Neuronal stem cell (in vitro differentiated cells): ENCODE data around the gene KCNAB1.

ENCODE experiments used
- DNase-seq: peaks from one replicate; pipeline ENCODE4 v3.0.0-alpha.2; 2013; ENCODE audit warnings: low spot score
- H2AFZ ChIP-seq: one replicate; pipeline ENCODE4 v1.6.1; 2013; ENCODE audit warnings: mild to moderate bottlenecking, low read length, inconsistent platforms
- H2AK5ac ChIP-seq: 2 replicates; pipeline ENCODE4 v1.6.1; 2013; ENCODE audit warnings: low read depth, mild to moderate bottlenecking, inconsistent platforms, low read length, moderate library complexity, mixed read lengths
- H2BK120ac ChIP-seq: 2 replicates; pipeline ENCODE4 v1.6.1; 2013; ENCODE audit warnings: low read depth, mild to moderate bottlenecking, inconsistent platforms, low read length, moderate library complexity, mixed read lengths
- H2BK12ac ChIP-seq: one replicate; pipeline ENCODE4 v1.6.1; 2013; ENCODE audit warnings: low read length, inconsistent platforms
- H2BK15ac ChIP-seq: 2 replicates; pipeline ENCODE4 v1.6.1; 2013; ENCODE audit warnings: mild to moderate bottlenecking, low read length, inconsistent platforms, mixed read lengths
- H2BK5ac ChIP-seq: one replicate; pipeline ENCODE4 v1.6.1; 2013; ENCODE audit warnings: inconsistent platforms, mild to moderate bottlenecking, low read length, moderate library complexity
- H3K14ac ChIP-seq: one replicate; pipeline ENCODE4 v1.6.1; 2013; ENCODE audit warnings: low read length, inconsistent platforms
- H3K18ac ChIP-seq: 2 replicates; pipeline ENCODE4 v1.6.1; 2013; ENCODE audit warnings: low read length, inconsistent platforms
- H3K23ac ChIP-seq: 2 replicates; pipeline ENCODE4 v1.6.1; 2013; ENCODE audit warnings: low read depth, mild to moderate bottlenecking, mixed read lengths, low read length, inconsistent platforms; ENCODE audit not compliant: poor library complexity
- H3K27ac ChIP-seq: replicated peaks from 3 replicates; pipeline ENCODE4 v1.5.1; 2013; ENCODE audit warnings: low read length, inconsistent platforms
- H3K27me3 ChIP-seq, 3 experiments: 2 replicates each; pipeline ENCODE4 v1.6.1; 2013; ENCODE audit warnings: low read length in 3 of 3, mild to moderate bottlenecking in 2 of 3, inconsistent platforms in 1 of 3, low read depth in 1 of 3, mixed read lengths in 1 of 3, moderate library complexity in 1 of 3; ENCODE audit not compliant: control insufficient read depth in 3 of 3, insufficient read depth in 3 of 3
- H3K36me3 ChIP-seq, 2 donors: replicated peaks in 1 of 2; 2 replicates each; pipeline ENCODE4 v1.6.1; 2013; ENCODE audit warnings: low read length in 2 of 2; ENCODE audit not compliant: control insufficient read depth in 2 of 2, insufficient read depth in 2 of 2
- H3K4ac ChIP-seq: 2 replicates; pipeline ENCODE4 v1.6.1; 2013; ENCODE audit warnings: inconsistent platforms, mild to moderate bottlenecking, low read length, moderate library complexity
- H3K4me1 ChIP-seq, 2 donors: 1 replicate in 1 of 2; 2 replicates in 1 of 2; pipeline ENCODE4 v1.6.1; 2013; ENCODE audit warnings: low read length in 2 of 2, low read depth in 1 of 2; ENCODE audit not compliant: control insufficient read depth in 2 of 2, insufficient read depth in 1 of 2
- H3K4me2 ChIP-seq: one replicate; pipeline ENCODE4 v1.6.1; 2013; ENCODE audit warnings: mild to moderate bottlenecking, low read length, inconsistent platforms; ENCODE audit not compliant: insufficient read depth, poor library complexity, severe bottlenecking
- H3K4me3 ChIP-seq, 2 donors: 2 replicates each; pipeline ENCODE4 v1.5.1; 2013; ENCODE audit warnings: low read length in 2 of 2, mild to moderate bottlenecking in 2 of 2, inconsistent platforms in 1 of 2, moderate library complexity in 1 of 2
- H3K79me1 ChIP-seq: one replicate; pipeline ENCODE4 v1.6.1; 2013; ENCODE audit warnings: low read depth, mild to moderate bottlenecking, inconsistent platforms, low read length, moderate library complexity
- H3K9ac ChIP-seq: one replicate; pipeline ENCODE4 v1.6.1; 2013; ENCODE audit warnings: mild to moderate bottlenecking, low read depth, low read length, inconsistent platforms; ENCODE audit not compliant: poor library complexity
- H3K9me3 ChIP-seq, 2 donors: replicated peaks in 1 of 2; 2 replicates each; pipeline versions ENCODE3 to v1.6.1; 2013; ENCODE audit warnings: low read length in 2 of 2, mild to moderate bottlenecking in 2 of 2, inconsistent platforms in 1 of 2, low read depth in 1 of 2, mixed read lengths in 1 of 2, moderate library complexity in 1 of 2; ENCODE audit not compliant: control insufficient read depth in 2 of 2, insufficient read depth in 1 of 2
- H4K8ac ChIP-seq: one replicate; pipeline ENCODE4 v1.6.1; 2013; ENCODE audit warnings: low read depth, mild to moderate bottlenecking, inconsistent platforms, low read length, moderate library complexity
- H4K91ac ChIP-seq: one replicate; pipeline ENCODE4 v1.6.1; 2013; ENCODE audit warnings: low read length, low read depth, mild to moderate bottlenecking, inconsistent platforms; ENCODE audit not compliant: poor library complexity
- WGBS, 2 donors: extraction: QIAGEN DNeasy Blood & Tissue Kit; methylation state at CpG; one replicate each; pipeline ENCODE4 v1.1.7; 2013; ENCODE audit warnings: missing lambda C conversion rate in 2 of 2, mixed read lengths in 1 of 2; ENCODE audit not compliant: insufficient read length in 2 of 2, insufficient replicate concordance in 1 of 2; ENCODE audit errors: extremely low coverage in 2 of 2; 5-methylcytosine and 5-hydroxymethylcytosine counted together

KCNAB1 gene

DNA sequence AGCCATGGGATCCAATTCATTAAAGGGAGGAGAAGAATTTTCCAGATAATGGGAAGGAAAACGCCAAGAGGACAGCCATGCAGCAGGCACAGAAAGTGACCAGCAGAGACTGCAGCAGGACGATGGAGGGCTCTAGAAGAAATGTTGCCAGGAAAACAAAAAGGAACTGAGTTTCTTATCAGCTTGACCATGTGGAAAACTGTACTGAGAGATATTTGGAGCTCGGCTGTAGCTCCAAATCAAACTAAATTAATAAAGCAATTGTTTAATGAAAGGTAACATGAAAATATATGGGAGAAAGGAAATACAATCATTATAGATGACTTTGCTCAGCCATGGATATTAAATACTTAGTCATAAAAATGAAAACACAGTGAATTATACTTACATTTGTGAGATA, 370.8 kb downstream of the KCNAB1 start:
- no peak overlapping the region for H3K23ac ChIP-seq
- no peak overlapping the region for H2AK5ac ChIP-seq
- H3K4me3 ChIP-seq = no peak overlapping the region
- H4K8ac ChIP-seq = no peak overlapping the region
- H2BK5ac ChIP-seq = no peak overlapping the region
- no peak overlapping the region for H2BK12ac ChIP-seq
- DNase-seq = no peak
- WGBS, 2 donors = no CpG with 5 or more reads among the region's 3 CpGs
- no peaks in the 10 kb centered on the region for H3K4me1 ChIP-seq
- H3K36me3 ChIP-seq = no peaks in the 10 kb centered on the region
- H3K9ac ChIP-seq = no peak overlapping the region
- H2BK120ac ChIP-seq = no peak overlapping the region
- no peak overlapping the region for H2AFZ ChIP-seq
- peaks cover 0 to 4% (median 0%) of the 10 kb centered on the region in 3 experiments for H3K27me3 ChIP-seq
- H3K9me3 ChIP-seq = no peaks in the 10 kb centered on the region
- H3K18ac ChIP-seq = no peak overlapping the region
- no peak overlapping the region for H3K4me2 ChIP-seq
- no peak overlapping the region for H3K14ac ChIP-seq
- H3K27ac ChIP-seq = no peak overlapping the region
- no peak overlapping the region for H2BK15ac ChIP-seq
- no peak overlapping the region for H4K91ac ChIP-seq
- H3K79me1 ChIP-seq = no peaks in the 10 kb centered on the region
- no peak overlapping the region for H3K4ac ChIP-seq

- no peak overlapping the region for H2BK12ac ChIP-seq
- no peak overlapping the region for H2AK5ac ChIP-seq
- H2BK15ac ChIP-seq = no peak overlapping the region
- H2AFZ ChIP-seq = no peak overlapping the region
- no peaks in the 10 kb centered on the region for H3K4me1 ChIP-seq
- no peaks in the 10 kb centered on the region for H3K9me3 ChIP-seq
- H3K9ac ChIP-seq = no peak overlapping the region
- H2BK5ac ChIP-seq = no peak overlapping the region
- no peak overlapping the region for H4K8ac ChIP-seq
- no peak overlapping the region for H3K4ac ChIP-seq
- H3K27me3 ChIP-seq = peaks cover 0 to 4% (median 0%) of the 10 kb centered on the region in 3 experiments
- H3K4me3 ChIP-seq = no peak overlapping the region
- DNase-seq = no peak
- H3K18ac ChIP-seq = no peak overlapping the region
- no peak overlapping the region for H4K91ac ChIP-seq
- H2BK120ac ChIP-seq = no peak overlapping the region
- no peak overlapping the region for H3K27ac ChIP-seq
- no peak overlapping the region for H3K14ac ChIP-seq
- no CpG with 5 or more reads among the region's 3 CpGs for WGBS, 2 donors
- H3K23ac ChIP-seq = no peak overlapping the region
- H3K4me2 ChIP-seq = no peak overlapping the region
- H3K36me3 ChIP-seq = no peaks in the 10 kb centered on the region
- no peaks in the 10 kb centered on the region for H3K79me1 ChIP-seq
Measured at GRCh38 chr3:156492801-156493261, 372.5 kb downstream of the KCNAB1 start.

- Histone ChIP-seq H3K27ac (no peak overlapping the region), H3K4me1 (no peaks in the 10 kb centered on the region), H2BK5ac (no peak overlapping the region), H2AK5ac (no peak overlapping the region), H2BK120ac (no peak overlapping the region), H3K4me3 (no peak overlapping the region), H3K4me2 (no peak overlapping the region), H4K91ac (no peak overlapping the region), H3K14ac (no peak overlapping the region), H3K79me1 (no peaks in the 10 kb centered on the region), H3K18ac (no peak overlapping the region), H2BK15ac (no peak overlapping the region), H3K27me3 (peaks cover 0 to 4% (median 0%) of the 10 kb centered on the region in 3 experiments), H2BK12ac (no peak overlapping the region), H3K36me3 (no peaks in the 10 kb centered on the region), H2AFZ (no peak overlapping the region), H3K9me3 (no peaks in the 10 kb centered on the region), H3K4ac (no peak overlapping the region), H3K23ac (no peak overlapping the region), H3K9ac (no peak overlapping the region), H4K8ac (no peak overlapping the region)
- no peak for DNase-seq
- WGBS, 2 donors = no CpG with 5 or more reads among the region's 3 CpGs
Measured at GRCh38 chr3:156493887-156494286, 373.5 kb downstream of the KCNAB1 start.

DNA sequence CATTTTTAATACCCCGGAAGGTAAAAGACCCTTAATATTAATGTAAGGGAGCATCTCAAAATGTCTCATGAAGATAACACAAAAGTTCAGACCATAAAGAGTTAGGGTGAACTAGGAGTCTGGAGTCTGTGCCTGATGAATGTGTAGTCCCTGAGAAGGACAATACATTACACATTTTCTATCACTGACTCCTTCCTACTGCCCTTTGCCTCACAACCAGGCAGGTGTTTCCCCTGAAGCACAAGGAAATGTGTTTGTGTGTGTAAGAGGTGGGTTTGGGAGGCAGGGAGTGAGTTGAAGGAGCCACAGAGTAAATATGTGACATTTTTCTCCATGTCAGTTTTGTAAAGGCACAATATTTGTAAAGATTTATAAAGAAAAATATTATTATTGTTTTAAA, 375.4 kb downstream of the KCNAB1 start:
- no peak overlapping the region for H4K8ac ChIP-seq
- no peak overlapping the region for H2AK5ac ChIP-seq
- no peak overlapping the region for H2BK5ac ChIP-seq
- H3K14ac ChIP-seq = no peak overlapping the region
- DNase-seq = no peak
- H3K18ac ChIP-seq = no peak overlapping the region
- H2BK12ac ChIP-seq = no peak overlapping the region
- H3K23ac ChIP-seq = no peak overlapping the region
- H3K27me3 ChIP-seq = peaks cover 0 to 4% (median 0%) of the 10 kb centered on the region in 3 experiments
- no peaks in the 10 kb centered on the region for H3K36me3 ChIP-seq
- no peak overlapping the region for H2BK15ac ChIP-seq
- H3K79me1 ChIP-seq = no peaks in the 10 kb centered on the region
- H3K9me3 ChIP-seq = no peaks in the 10 kb centered on the region
- H3K4me3 ChIP-seq = no peak overlapping the region
- no peak overlapping the region for H3K4me2 ChIP-seq
- H2BK120ac ChIP-seq = no peak overlapping the region
- no peak overlapping the region for H4K91ac ChIP-seq
- H3K27ac ChIP-seq = no peak overlapping the region
- no peak overlapping the region for H3K9ac ChIP-seq
- WGBS, 2 donors = no CpG with 5 or more reads among the region's 1 CpG
- H3K4ac ChIP-seq = no peak overlapping the region
- no peak overlapping the region for H2AFZ ChIP-seq
- peaks cover 0 to 2% of the 10 kb centered on the region in 2 donors for H3K4me1 ChIP-seq
